Measurements from ENCODE around the gene JAM2.

DNA sequence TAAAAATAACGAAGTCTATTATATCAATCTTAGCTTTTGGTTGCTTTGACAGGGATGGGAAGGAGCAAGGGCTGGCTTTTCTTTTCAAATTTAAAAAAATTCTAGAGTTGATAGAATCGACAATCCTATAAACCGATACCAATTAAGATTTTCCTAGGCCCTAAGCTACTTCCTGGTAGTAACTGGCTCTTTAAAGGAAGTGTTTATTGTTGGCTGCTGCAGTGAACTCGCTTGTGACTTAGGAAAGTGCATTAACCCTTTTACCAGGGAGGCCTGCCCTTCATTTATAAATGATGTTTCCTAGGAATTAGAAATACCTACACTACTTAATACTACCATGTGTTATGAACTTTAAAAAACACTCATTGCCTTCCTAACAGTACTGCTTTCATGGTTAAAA, 62.5 kb downstream of the JAM2 start:
- TF ChIP-seq, protein P1, sequence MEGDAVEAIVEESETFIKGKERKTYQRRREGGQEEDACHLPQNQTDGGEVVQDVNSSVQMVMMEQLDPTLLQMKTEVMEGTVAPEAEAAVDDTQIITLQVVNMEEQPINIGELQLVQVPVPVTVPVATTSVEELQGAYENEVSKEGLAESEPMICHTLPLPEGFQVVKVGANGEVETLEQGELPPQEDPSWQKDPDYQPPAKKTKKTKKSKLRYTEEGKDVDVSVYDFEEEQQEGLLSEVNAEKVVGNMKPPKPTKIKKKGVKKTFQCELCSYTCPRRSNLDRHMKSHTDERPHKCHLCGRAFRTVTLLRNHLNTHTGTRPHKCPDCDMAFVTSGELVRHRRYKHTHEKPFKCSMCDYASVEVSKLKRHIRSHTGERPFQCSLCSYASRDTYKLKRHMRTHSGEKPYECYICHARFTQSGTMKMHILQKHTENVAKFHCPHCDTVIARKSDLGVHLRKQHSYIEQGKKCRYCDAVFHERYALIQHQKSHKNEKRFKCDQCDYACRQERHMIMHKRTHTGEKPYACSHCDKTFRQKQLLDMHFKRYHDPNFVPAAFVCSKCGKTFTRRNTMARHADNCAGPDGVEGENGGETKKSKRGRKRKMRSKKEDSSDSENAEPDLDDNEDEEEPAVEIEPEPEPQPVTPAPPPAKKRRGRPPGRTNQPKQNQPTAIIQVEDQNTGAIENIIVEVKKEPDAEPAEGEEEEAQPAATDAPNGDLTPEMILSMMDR (IDR thresholded peaks at IDR 0.05; ENCODE audit: low read depth, low read length): no peak
- TF ChIP-seq POLR2A (IDR thresholded peaks at IDR 0.05; ENCODE audit: extremely low read depth, insufficient read length): no peak
- TF ChIP-seq, protein P2, sequence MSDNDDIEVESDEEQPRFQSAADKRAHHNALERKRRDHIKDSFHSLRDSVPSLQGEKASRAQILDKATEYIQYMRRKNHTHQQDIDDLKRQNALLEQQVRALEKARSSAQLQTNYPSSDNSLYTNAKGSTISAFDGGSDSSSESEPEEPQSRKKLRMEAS (IDR thresholded peaks at IDR 0.05; ENCODE audit: low read depth, low read length): no peak

Data from NB4 (cell line).